AG10803 (cell line): ENCODE measurements around the gene FBXO30.

Experiments
- DNase-seq: peaks from one replicate; pipeline ENCODE4 v3.0.0; 2010; ENCODE audit warnings: low read depth
- H3K4me3 ChIP-seq: 2 replicates; pipeline ENCODE4 v1.5.1; 2011; ENCODE audit warnings: mild to moderate bottlenecking, low read length, control low read depth
- TF ChIP-seq, protein P1 (sequence below): conservative IDR thresholded peaks from 2 replicates; pipeline ENCODE4 v1.5.1; 2011; ENCODE audit warnings: mild to moderate bottlenecking, low read length, control low read depth, inconsistent platforms

Gene FBXO30

DNA sequence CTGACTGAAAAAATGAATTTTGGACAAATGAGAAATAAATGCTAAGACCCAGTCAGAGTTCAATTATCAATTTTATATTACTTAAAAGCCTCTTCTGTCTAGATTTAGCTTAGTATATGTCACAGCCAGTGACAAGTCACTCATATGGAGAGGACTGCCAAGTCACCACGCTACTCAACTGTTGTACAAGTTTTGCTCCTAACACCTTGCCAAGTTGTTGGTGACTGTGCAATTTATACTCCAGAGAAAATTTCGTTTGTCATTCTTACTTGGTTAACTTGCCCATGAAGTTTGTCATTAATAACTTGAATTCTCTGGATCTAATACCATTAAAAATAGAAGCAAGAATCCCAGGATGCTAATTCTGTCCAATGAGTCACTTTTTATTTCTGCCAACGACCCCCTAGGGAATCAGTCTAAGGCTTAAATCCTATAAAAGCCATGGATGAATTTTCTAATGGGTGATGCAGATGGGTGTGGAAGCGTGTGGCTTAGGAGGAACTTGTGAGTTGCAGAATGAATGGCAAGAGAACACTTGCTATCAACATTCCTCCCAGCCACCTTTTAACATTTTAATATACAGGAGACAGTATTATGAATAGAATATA is 30.4 kb upstream of the FBXO30 start:
- DNase-seq: peak; percentile 25
- TF ChIP-seq, protein P1, sequence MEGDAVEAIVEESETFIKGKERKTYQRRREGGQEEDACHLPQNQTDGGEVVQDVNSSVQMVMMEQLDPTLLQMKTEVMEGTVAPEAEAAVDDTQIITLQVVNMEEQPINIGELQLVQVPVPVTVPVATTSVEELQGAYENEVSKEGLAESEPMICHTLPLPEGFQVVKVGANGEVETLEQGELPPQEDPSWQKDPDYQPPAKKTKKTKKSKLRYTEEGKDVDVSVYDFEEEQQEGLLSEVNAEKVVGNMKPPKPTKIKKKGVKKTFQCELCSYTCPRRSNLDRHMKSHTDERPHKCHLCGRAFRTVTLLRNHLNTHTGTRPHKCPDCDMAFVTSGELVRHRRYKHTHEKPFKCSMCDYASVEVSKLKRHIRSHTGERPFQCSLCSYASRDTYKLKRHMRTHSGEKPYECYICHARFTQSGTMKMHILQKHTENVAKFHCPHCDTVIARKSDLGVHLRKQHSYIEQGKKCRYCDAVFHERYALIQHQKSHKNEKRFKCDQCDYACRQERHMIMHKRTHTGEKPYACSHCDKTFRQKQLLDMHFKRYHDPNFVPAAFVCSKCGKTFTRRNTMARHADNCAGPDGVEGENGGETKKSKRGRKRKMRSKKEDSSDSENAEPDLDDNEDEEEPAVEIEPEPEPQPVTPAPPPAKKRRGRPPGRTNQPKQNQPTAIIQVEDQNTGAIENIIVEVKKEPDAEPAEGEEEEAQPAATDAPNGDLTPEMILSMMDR: no peak
- no peak overlapping the region for H3K4me3 ChIP-seq

DNA sequence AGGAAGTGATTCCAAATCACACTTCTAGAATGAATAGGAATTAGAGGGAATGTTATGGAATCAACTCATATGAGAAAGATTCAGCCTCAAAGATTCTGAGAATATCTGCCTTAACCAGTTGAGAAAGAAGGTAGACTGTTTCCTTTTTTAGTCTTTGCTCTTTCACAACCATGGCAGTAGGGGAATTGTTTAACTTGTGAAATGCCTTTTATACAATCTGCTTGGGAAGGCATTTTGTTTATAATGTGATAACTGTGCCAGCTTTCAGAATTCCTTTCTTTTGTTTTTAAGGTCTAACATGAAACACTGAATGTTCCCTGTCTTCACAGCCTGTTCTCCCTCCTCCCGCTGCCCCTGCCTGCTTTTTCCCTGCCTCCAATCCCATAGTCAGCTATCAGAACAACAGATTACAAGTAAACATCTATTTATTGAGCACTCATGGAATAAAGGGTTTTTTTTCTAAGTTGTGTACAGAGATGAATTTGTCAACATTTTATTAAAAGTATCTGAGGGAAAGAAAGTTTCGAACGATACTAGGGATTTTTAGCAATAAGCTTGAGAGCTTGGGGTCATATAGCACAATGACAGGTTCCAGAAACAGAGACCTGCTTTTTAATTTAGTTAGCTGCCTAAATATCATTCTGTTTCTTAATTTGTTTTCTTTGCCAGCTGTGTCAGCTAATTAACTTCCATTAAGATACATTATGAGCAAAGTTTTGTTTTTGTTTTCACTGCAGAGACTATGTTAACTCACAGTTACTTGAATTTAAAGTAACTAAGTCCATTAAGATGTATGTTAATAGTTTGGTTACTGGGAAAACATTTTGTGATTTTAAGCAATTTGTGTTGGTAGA is 28.3 kb upstream of the FBXO30 start:
- H3K4me3 ChIP-seq: no peak overlapping the region
- TF ChIP-seq, protein P1: no peak
- peak; percentile 51 for DNase-seq

DNA sequence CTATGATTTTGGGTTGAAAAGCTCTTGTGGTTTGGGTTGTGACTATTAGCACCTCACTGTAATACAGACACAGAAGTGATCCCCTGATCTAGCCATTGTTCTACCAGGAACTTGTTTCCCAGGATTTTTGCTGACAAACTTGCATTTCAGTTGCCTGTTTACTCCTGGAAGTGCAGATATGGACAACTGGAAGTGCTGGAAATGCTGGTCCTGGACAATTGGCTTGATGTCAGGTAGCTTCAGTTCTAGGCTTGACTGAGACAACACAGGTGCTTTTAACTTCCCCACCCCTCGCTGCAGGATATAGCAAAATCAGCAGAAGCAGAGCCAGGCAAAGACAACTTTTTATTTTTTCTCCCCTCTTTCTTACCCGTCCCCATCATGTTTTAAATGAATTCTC is 27.1 kb upstream of the FBXO30 start:
- TF ChIP-seq, protein P1: no peak
- H3K4me3 ChIP-seq: no peak overlapping the region
- DNase-seq: no peak

DNA sequence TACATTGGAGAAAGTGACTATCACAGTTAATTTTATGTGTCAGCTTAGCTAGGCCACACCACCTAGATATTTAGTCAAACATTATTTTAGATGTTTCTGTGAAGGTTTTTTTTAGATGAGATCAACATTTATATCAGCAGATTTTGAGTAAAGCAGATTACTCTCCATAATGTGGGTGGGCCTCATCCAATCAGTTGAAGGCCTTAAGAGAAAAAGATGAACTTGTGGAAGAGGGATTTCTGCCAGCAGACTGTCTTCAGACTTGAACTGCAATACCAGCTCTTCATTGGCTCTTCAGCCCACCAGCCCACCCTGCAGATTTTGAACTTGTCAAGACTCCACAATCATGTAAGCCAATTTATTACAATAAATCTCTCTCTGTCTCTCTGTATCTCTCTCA is 25.1 kb upstream of the FBXO30 start:
- TF ChIP-seq, protein P1: no peak
- H3K4me3 ChIP-seq: no peak overlapping the region
- DNase-seq: no peak

DNA sequence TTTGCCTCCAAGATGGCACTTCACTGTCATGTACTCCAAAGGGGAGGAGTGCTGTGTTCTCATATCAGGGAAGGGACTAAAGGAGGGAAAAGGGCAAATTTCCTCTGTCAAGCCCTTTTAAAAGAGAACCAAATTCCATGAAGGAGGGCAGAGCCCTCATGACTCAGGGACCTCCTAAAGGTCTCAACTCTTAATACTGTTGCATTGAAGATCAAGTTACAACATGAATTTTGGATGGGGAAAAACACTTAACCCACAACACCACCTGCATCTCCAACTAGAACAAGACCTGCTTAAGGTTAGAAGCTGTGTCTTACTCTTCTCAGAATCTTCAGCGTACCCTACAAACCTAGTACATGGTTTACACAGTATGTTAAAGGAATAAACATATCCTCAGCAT is 23.7 kb upstream of the FBXO30 start:
- no peak overlapping the region for H3K4me3 ChIP-seq
- DNase-seq: no peak
- TF ChIP-seq, protein P1: no peak

DNA sequence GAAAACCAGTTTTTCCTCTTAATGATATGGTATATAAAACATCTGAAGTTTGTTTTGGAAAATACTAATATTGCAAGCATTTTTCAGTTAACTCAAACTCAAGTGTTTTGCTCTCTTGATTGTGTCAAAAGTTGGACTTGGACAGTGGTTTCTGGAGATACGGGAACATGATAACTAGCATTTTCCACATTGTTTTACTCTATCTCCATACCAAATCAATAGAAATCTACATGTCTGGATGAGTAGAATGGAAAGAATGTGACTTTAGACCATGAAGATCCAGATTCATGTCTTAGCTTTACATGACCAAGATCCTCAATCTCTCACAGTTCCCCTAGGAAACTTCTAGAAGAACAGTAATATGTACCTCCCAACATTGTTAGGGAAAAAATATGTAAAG is 22.2 kb upstream of the FBXO30 start:
- TF ChIP-seq, protein P1: no peak
- peak; percentile 21 for DNase-seq
- H3K4me3 ChIP-seq: no peak overlapping the region

DNA sequence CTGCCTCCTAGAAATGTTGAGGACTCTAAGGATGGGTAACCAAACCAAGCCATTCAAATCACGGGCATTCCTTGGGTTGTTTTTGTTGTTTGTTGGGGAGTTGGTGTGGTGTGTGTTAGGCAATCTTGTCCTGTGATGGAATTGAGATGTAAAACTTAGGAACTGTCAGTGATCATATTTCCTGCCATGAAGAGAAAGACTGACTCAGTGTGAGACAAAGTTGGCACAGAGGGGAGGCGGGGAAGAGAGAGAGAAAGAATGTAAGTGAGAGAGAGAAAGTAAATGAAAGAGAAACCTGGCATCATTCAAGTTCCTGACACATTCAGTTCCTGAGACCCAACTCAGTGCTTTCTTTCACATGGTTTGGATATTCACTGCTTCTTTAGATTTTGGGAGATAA is 21.6 kb upstream of the FBXO30 start:
- DNase-seq: peak; percentile 69
- TF ChIP-seq, protein P1: no peak
- H3K4me3 ChIP-seq: no peak overlapping the region
